H9 (cell line): ENCODE measurements around the gene FMNL3. TPM values are rescaled to one million over a fixed set of nuclear protein-coding genes. Genes with fewer than 3 reads are reported as not detected.

Experiments used
- DNase-seq: peaks from one replicate; pipeline ENCODE4 v3.0.0-alpha.2; 2017
- H2AFZ ChIP-seq: one replicate; pipeline ENCODE4 v1.6.1; 2013; ENCODE audit warnings: mild to moderate bottlenecking, low read length, control low read depth, moderate library complexity
- H2AK5ac ChIP-seq: 2 replicates; pipeline ENCODE4 v1.6.1; 2013; ENCODE audit warnings: low read length, control low read depth, mixed read lengths; ENCODE audit not compliant: insufficient read length
- H2BK120ac ChIP-seq: one replicate; pipeline ENCODE4 v1.6.1; 2013; ENCODE audit warnings: low read depth, mild to moderate bottlenecking, low read length, control low read depth, inconsistent platforms; ENCODE audit not compliant: poor library complexity, severe bottlenecking
- H2BK12ac ChIP-seq: 2 replicates; pipeline ENCODE4 v1.6.1; 2013; ENCODE audit warnings: low read length, control low read depth, mixed read lengths, low read depth; ENCODE audit not compliant: insufficient read length
- H2BK15ac ChIP-seq: 2 replicates; pipeline ENCODE4 v1.6.1; 2013; ENCODE audit warnings: low read depth, low read length, control low read depth
- H2BK20ac ChIP-seq: one replicate; pipeline ENCODE4 v1.6.1; 2013; ENCODE audit warnings: low read depth, mild to moderate bottlenecking, low read length, control low read depth, inconsistent platforms; ENCODE audit not compliant: poor library complexity, severe bottlenecking
- H2BK5ac ChIP-seq: 2 replicates; pipeline ENCODE4 v1.6.1; 2013; ENCODE audit warnings: low read length, control low read depth, mixed read lengths; ENCODE audit not compliant: insufficient read length
- H3K14ac ChIP-seq: 2 replicates; pipeline ENCODE4 v1.6.1; 2013; ENCODE audit warnings: low read length, control low read depth; ENCODE audit not compliant: insufficient read depth
- H3K18ac ChIP-seq: 2 replicates; pipeline ENCODE4 v1.6.1; 2013; ENCODE audit warnings: low read depth, mild to moderate bottlenecking, mixed read lengths, low read length, control low read depth; ENCODE audit not compliant: insufficient read length
- H3K23ac ChIP-seq: 2 replicates; pipeline ENCODE4 v1.6.1; 2013; ENCODE audit warnings: low read length, control low read depth, mixed read lengths, low read depth; ENCODE audit not compliant: insufficient read length
- H3K23me2 ChIP-seq: 2 replicates; pipeline ENCODE4 v1.6.1; 2013; ENCODE audit warnings: low read depth, mild to moderate bottlenecking, mixed read lengths, low read length, control low read depth; ENCODE audit not compliant: insufficient read length, poor library complexity, severe bottlenecking
- H3K27ac ChIP-seq: 2 replicates; pipeline ENCODE4 v1.5.1; 2013; ENCODE audit warnings: low read length, control low read depth, mixed read lengths, low read depth; ENCODE audit not compliant: insufficient read length
- H3K27me3 ChIP-seq: 2 replicates; pipeline ENCODE4 v1.6.1; 2013; ENCODE audit warnings: low read length, control low read depth, inconsistent platforms; ENCODE audit not compliant: insufficient read depth
- H3K4ac ChIP-seq: 2 replicates; pipeline ENCODE4 v1.6.1; 2013; ENCODE audit warnings: low read depth, mild to moderate bottlenecking, control low read depth, inconsistent platforms, low read length, moderate library complexity
- H3K4me1 ChIP-seq: 2 replicates; pipeline ENCODE4 v1.6.1; 2013; ENCODE audit warnings: low read length, control low read depth, inconsistent platforms; ENCODE audit not compliant: insufficient read depth
- H3K4me2 ChIP-seq: 2 replicates; pipeline ENCODE4 v1.6.1; 2013; ENCODE audit warnings: low read length, control low read depth, mixed read lengths; ENCODE audit not compliant: insufficient read length, insufficient read depth
- H3K56ac ChIP-seq: 2 replicates; pipeline ENCODE4 v1.6.1; 2013; ENCODE audit warnings: low read depth, mild to moderate bottlenecking, mixed read lengths, low read length, control low read depth; ENCODE audit not compliant: insufficient read length
- H3K79me1 ChIP-seq: 2 replicates; pipeline ENCODE4 v1.6.1; 2013; ENCODE audit warnings: low read depth, mild to moderate bottlenecking, moderate library complexity, low read length, control low read depth, inconsistent platforms; ENCODE audit not compliant: insufficient read depth, poor library complexity, severe bottlenecking
- H3K79me2 ChIP-seq: 2 replicates; pipeline ENCODE4 v1.6.1; 2013; ENCODE audit warnings: low read length, control low read depth, inconsistent platforms; ENCODE audit not compliant: insufficient read depth
- H3K9ac ChIP-seq: 2 replicates; pipeline ENCODE4 v1.6.1; 2013; ENCODE audit warnings: low read length, control low read depth, mixed read lengths; ENCODE audit not compliant: insufficient read length; ENCODE audit errors: extremely low read depth
- H3K9me3 ChIP-seq: one replicate; pipeline ENCODE4 v1.6.1; 2013; ENCODE audit warnings: low read depth, low read length, inconsistent platforms; ENCODE audit not compliant: control insufficient read depth
- H3T11ph ChIP-seq: one replicate; pipeline ENCODE4 v1.6.1; 2013; ENCODE audit warnings: mild to moderate bottlenecking, low read length, control low read depth, inconsistent platforms
- H4K20me1 ChIP-seq: one replicate; pipeline ENCODE4 v1.6.1; 2013; ENCODE audit not compliant: control insufficient read depth, insufficient read length, insufficient read depth
- H4K5ac ChIP-seq: 2 replicates; pipeline ENCODE4 v1.6.1; 2013; ENCODE audit warnings: low read depth, mild to moderate bottlenecking, mixed read lengths, low read length, control low read depth; ENCODE audit not compliant: insufficient read length
- H4K8ac ChIP-seq: replicated peaks from 2 replicates; pipeline ENCODE4 v1.6.1; 2013; ENCODE audit warnings: low read length, control low read depth, mixed read lengths, low read depth; ENCODE audit not compliant: insufficient read length
- H4K91ac ChIP-seq: 2 replicates; pipeline ENCODE4 v1.6.1; 2013; ENCODE audit warnings: low read depth, mild to moderate bottlenecking, moderate library complexity, mixed read lengths, low read length, control low read depth; ENCODE audit not compliant: insufficient read length
- H3K27ac Mint-ChIP-seq, 3 experiments: 2 replicates in 2 of 3; 3 replicates in 1 of 3; pipeline ENCODE4 v1.8.0; 2020 to 2021; ENCODE audit warnings: mixed read lengths in 3 of 3, mild to moderate bottlenecking in 1 of 3, moderate library complexity in 1 of 3
- H3K27me3 Mint-ChIP-seq: 2 replicates; pipeline ENCODE4 v1.8.0; 2021; ENCODE audit warnings: low read depth, mild to moderate bottlenecking, moderate library complexity, mixed read lengths
- H3K36me3 Mint-ChIP-seq, 3 experiments: 2 replicates in 2 of 3; 3 replicates in 1 of 3; pipeline ENCODE4 v1.8.0; 2020 to 2021; ENCODE audit warnings: low read depth in 3 of 3, mixed read lengths in 3 of 3; ENCODE audit not compliant: insufficient read depth in 1 of 3
- H3K4me1 Mint-ChIP-seq, 2 experiments: 2 replicates each; pipeline ENCODE4 v1.8.0; 2020; ENCODE audit warnings: mixed read lengths in 2 of 2
- H3K4me3 Mint-ChIP-seq, 2 experiments: 2 replicates in 1 of 2; 3 replicates in 1 of 2; pipeline ENCODE4 v1.8.0; 2020 to 2021; ENCODE audit warnings: mild to moderate bottlenecking in 2 of 2, mixed read lengths in 2 of 2, moderate library complexity in 1 of 2
- H3K9me3 Mint-ChIP-seq, 2 experiments: 2 replicates in 1 of 2; 3 replicates in 1 of 2; pipeline ENCODE4 v1.8.0; 2020; ENCODE audit warnings: mild to moderate bottlenecking in 2 of 2, mixed read lengths in 2 of 2, moderate library complexity in 1 of 2
- WGBS: extraction: QIAGEN DNeasy Blood & Tissue Kit; methylation state at CpG from one replicate; pipeline ENCODE4 v1.1.7; 2013; ENCODE audit warnings: missing lambda C conversion rate, low lambda C conversion rate, mixed read lengths; ENCODE audit not compliant: insufficient read length; ENCODE audit errors: extremely low coverage; 5-methylcytosine and 5-hydroxymethylcytosine counted together
- total RNA-seq: library from RNA; stranded (reverse); gene quantifications from 2 replicates; pipeline ENCODE4 v1.2.1, GENCODE V29; 2021
- TF ChIP-seq, protein P1 (sequence below): fragments of 200-600 bp; sonication (generic); conservative IDR thresholded peaks from 3 replicates; pipeline ENCODE4 v1.8.0; 2021; ENCODE audit warnings: antibody characterized with exemption, mild to moderate bottlenecking

The FMNL3 gene
- total RNA-seq, 1 experiment from 2014 or later, result 22.8 TPM

DNA sequence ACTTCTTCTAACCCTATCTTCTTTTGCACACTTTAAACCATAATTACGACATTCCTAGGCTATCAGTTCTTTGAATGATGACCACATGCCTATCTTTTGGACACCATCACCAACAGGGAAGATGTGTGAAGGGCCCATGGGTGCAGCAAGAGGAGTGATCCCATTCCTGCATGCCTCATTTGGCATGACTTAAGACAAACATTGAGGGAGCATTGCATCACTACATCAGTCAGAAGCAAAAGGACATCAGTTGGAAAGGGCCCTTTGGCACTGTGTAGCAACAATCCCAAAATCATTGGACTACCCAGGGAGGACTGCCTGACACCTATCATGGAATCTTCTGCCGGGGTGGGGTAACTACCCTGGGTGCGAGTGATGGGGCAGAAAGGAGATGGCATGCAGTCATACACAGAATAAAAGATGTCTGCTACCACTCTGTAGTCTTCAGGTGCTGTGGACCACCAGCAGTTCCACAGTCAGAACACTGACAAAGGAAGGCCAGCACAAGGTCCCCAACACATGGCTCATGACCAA is 23.4 kb upstream of the FMNL3 start:
- H4K20me1 ChIP-seq, result no peaks in the 10 kb centered on the region
- H2BK12ac ChIP-seq, result no peak overlapping the region
- no peaks in the 10 kb centered on the region for H3K4me1 Mint-ChIP-seq
- WGBS, result no CpG with 5 or more reads among the region's 3 CpGs
- H3K27me3 Mint-ChIP-seq, result peaks cover 15% of the 10 kb centered on the region
- H3K79me2 ChIP-seq, result no peaks in the 10 kb centered on the region
- H3K36me3 Mint-ChIP-seq, result peaks cover 3 to 9% (median 5%) of the 10 kb centered on the region in 3 experiments; a peak in 6 of 7 replicates
- H3K56ac ChIP-seq, result no peak overlapping the region
- H3K27ac Mint-ChIP-seq, result no peak overlapping the region
- no peak overlapping the region for H2BK20ac ChIP-seq
- no peak for DNase-seq
- H3K79me1 ChIP-seq, result no peaks in the 10 kb centered on the region
- H3K4me1 ChIP-seq, result no peaks in the 10 kb centered on the region
- no peak overlapping the region for H2AFZ ChIP-seq
- H3K9me3 ChIP-seq, result no peaks in the 10 kb centered on the region
- H3K4me2 ChIP-seq, result no peak overlapping the region
- H3K4ac ChIP-seq, result no peak overlapping the region
- TF ChIP-seq, protein P1, sequence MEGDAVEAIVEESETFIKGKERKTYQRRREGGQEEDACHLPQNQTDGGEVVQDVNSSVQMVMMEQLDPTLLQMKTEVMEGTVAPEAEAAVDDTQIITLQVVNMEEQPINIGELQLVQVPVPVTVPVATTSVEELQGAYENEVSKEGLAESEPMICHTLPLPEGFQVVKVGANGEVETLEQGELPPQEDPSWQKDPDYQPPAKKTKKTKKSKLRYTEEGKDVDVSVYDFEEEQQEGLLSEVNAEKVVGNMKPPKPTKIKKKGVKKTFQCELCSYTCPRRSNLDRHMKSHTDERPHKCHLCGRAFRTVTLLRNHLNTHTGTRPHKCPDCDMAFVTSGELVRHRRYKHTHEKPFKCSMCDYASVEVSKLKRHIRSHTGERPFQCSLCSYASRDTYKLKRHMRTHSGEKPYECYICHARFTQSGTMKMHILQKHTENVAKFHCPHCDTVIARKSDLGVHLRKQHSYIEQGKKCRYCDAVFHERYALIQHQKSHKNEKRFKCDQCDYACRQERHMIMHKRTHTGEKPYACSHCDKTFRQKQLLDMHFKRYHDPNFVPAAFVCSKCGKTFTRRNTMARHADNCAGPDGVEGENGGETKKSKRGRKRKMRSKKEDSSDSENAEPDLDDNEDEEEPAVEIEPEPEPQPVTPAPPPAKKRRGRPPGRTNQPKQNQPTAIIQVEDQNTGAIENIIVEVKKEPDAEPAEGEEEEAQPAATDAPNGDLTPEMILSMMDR, result no peak
- no peak overlapping the region for H4K5ac ChIP-seq
- no peak overlapping the region for H3K27ac ChIP-seq
- H3K9ac ChIP-seq, result no peak overlapping the region
- no peak overlapping the region for H3K23ac ChIP-seq
- no peaks in the 10 kb centered on the region for H3K23me2 ChIP-seq
- no peak overlapping the region for H3K14ac ChIP-seq
- H4K8ac ChIP-seq, result no peak overlapping the region
- no peak overlapping the region for H2BK5ac ChIP-seq
- no peaks in the 10 kb centered on the region; the same call in 1 of the 2 replicates for H3K27me3 ChIP-seq
- no peak overlapping the region for H3K18ac ChIP-seq
- peaks cover 18% of the 10 kb centered on the region in 2 experiments for H3K9me3 Mint-ChIP-seq
- no peak overlapping the region for H2BK15ac ChIP-seq
- no peak overlapping the region for H3T11ph ChIP-seq
- H2BK120ac ChIP-seq, result no peak overlapping the region
- H4K91ac ChIP-seq, result no peak overlapping the region
- H2AK5ac ChIP-seq, result no peak overlapping the region
- H3K4me3 Mint-ChIP-seq, result no peak overlapping the region
